Uterus (tissue), 2 donors: Measurements from ENCODE around the gene TRABD.

ENCODE experiments used
- CTCF ChIP-seq, 4 experiments: fragments of 200-600 bp in 2 of 4; fragments of 450-650 bp in 2 of 4; sonication (generic) in 2 of 4; IDR thresholded peaks; one replicate each; pipeline ENCODE4 v1.5.1; 2016 to 2019; ENCODE audit warnings: antibody characterized with exemption in 4 of 4, mild to moderate bottlenecking in 2 of 4, moderate library complexity in 1 of 4
- POLR2A ChIP-seq, 2 donors: fragments of 450-650 bp; IDR thresholded peaks; one replicate each; pipeline ENCODE4 v1.6.1; 2016; ENCODE audit warnings: antibody characterized with exemption in 2 of 2, mild to moderate bottlenecking in 1 of 2, moderate library complexity in 1 of 2

- TF ChIP-seq CTCF (IDR thresholded peaks at IDR 0.05) (no peak), POLR2A (IDR thresholded peaks at IDR 0.05) (no peak)
Observed at GRCh38 chr22:50222508-50222907, 36.8 kb downstream of the TRABD start.
